Right lobe of liver (tissue), 6 donors: ENCODE results near the gene CAMK2B. TPM values are rescaled to one million over a fixed set of nuclear protein-coding genes. Genes with fewer than 3 reads are reported as not detected.

Experiments used
- ATAC-seq, 4 donors: fragments of 200-7000 bp; cut with Tn5 transposase; one replicate each; pipeline ENCODE4 v1.9.1; 2020; ENCODE audit warnings: mild to moderate bottlenecking in 4 of 4, moderate library complexity in 4 of 4
- DNase-seq, 3 donors: peaks; one replicate each; pipeline ENCODE4 v3.0.0-alpha.2; 2020
- H3K27ac ChIP-seq, 3 donors: fragments of 200-600 bp; one replicate each; pipeline ENCODE4 v1.8.0; 2022
- H3K27me3 ChIP-seq, 2 donors: fragments of 200-600 bp; one replicate each; pipeline ENCODE4 v1.8.0; 2022
- H3K36me3 ChIP-seq, 4 donors: fragments of 200-600 bp; sonication (generic) in 1 of 4; one replicate each; pipeline versions ENCODE4 v1.5.1 to v1.8.0; 2017 to 2022; ENCODE audit warnings: control low read depth in 1 of 4
- H3K4me1 ChIP-seq, 4 donors: fragments of 200-600 bp; sonication (generic) in 1 of 4; one replicate each; pipeline versions ENCODE4 v1.5.1 to v1.8.0; 2017 to 2022; ENCODE audit warnings: control low read depth in 1 of 4
- H3K4me3 ChIP-seq, 3 donors: fragments of 200-600 bp; one replicate each; pipeline ENCODE4 v1.8.0; 2022
- H3K9me3 ChIP-seq, 4 donors: fragments of 200-600 bp; sonication (generic) in 1 of 4; one replicate each; pipeline versions ENCODE4 v1.5.1 to v1.8.0; 2017 to 2022; ENCODE audit warnings: control low read depth in 1 of 4
- POLR2A ChIP-seq: fragments of 450-650 bp; IDR thresholded peaks from one replicate; pipeline ENCODE4 v1.6.1; 2017; ENCODE audit warnings: antibody characterized with exemption, mild to moderate bottlenecking
- WGBS: methylation state at CpG from one replicate; pipeline ENCODE4 v1.1.6; 2018; ENCODE audit warnings: low coverage, low lambda C conversion rate; ENCODE audit not compliant: insufficient coverage; ENCODE audit errors: missing lambda C conversion rate; 5-methylcytosine and 5-hydroxymethylcytosine counted together
- intact Hi-C, 2 donors: fragments of 100-400 bp; cut with DNase I; formaldehyde crosslinking; loops; one replicate each; pipeline versions ENCODE4 v1.11.2 to v1.14.1; 2022
- total RNA-seq, 6 experiments: library from RNA; depleted of rRNA in 2 of 6; stranded (reverse); fragments of >200 nt in 2 of 6; fragmentation: NEBNext Ultra II Directional in 3 of 6; extraction: Animal tissue kit (Norgen Biotek cat#: 25700) in 3 of 6; gene quantifications; one replicate each; pipeline versions ENCODE4 v1.1.0 to v1.2.4, GENCODE V29; 2016 to 2023
- TF ChIP-seq, protein P1 (sequence below), 4 donors: fragments of 200-600 bp in 3 of 4; fragments of 450-650 bp in 1 of 4; IDR thresholded peaks; one replicate each; pipeline versions ENCODE4 v1.5.1 to v1.8.0; 2016 to 2022; ENCODE audit warnings: antibody characterized with exemption in 4 of 4, mild to moderate bottlenecking in 2 of 4
- donor health status: DM: no; HTN: yes; CAD: no.
- donor health status: DM: no; HTN: no; CAD: no.
- donor health status: DM: no; HTN: no; CAD: no.
- donor health status: DM: no; HTN: yes; CAD: no.
- donor health status: DM: no; HTN: yes; CAD: no.

CAMK2B gene
- total RNA-seq, 6 experiments from 2014 or later = 2.1 to 5.1 (median 3.3) TPM

GRCh38 chr7:44276571-44277221 is 48.7 kb downstream of the CAMK2B start:
- no peaks in the 10 kb centered on the region for H3K4me1 ChIP-seq
- no peak for ATAC-seq
- peak in 2 of 3 donors; percentile 8 to 25 for DNase-seq
- 95% methylated on average over 7 of the region's 20 CpGs for WGBS
- intact Hi-C loops = no loop called here
- H3K9me3 ChIP-seq = no peaks in the 10 kb centered on the region
- no peak overlapping the region for H3K4me3 ChIP-seq
- H3K27me3 ChIP-seq = no peaks in the 10 kb centered on the region
- no peaks in the 10 kb centered on the region for H3K36me3 ChIP-seq
- no peak overlapping the region for H3K27ac ChIP-seq
- TF ChIP-seq, protein P1, sequence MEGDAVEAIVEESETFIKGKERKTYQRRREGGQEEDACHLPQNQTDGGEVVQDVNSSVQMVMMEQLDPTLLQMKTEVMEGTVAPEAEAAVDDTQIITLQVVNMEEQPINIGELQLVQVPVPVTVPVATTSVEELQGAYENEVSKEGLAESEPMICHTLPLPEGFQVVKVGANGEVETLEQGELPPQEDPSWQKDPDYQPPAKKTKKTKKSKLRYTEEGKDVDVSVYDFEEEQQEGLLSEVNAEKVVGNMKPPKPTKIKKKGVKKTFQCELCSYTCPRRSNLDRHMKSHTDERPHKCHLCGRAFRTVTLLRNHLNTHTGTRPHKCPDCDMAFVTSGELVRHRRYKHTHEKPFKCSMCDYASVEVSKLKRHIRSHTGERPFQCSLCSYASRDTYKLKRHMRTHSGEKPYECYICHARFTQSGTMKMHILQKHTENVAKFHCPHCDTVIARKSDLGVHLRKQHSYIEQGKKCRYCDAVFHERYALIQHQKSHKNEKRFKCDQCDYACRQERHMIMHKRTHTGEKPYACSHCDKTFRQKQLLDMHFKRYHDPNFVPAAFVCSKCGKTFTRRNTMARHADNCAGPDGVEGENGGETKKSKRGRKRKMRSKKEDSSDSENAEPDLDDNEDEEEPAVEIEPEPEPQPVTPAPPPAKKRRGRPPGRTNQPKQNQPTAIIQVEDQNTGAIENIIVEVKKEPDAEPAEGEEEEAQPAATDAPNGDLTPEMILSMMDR (IDR thresholded peaks at IDR 0.05) = no peak
- TF ChIP-seq POLR2A = no peak

GRCh38 chr7:44275957-44276570 is 49.3 kb downstream of the CAMK2B start:
- DNase-seq (peak in 2 of 3 donors; percentile 20 to 37), ATAC-seq (no peak)
- no peaks in the 10 kb centered on the region for H3K27me3 ChIP-seq
- 32% methylated on average over 2 of the region's 17 CpGs for WGBS
- intact Hi-C loops = no loop called here
- no peak overlapping the region for H3K27ac ChIP-seq
- no peak for TF ChIP-seq POLR2A
- TF ChIP-seq, protein P1 (IDR thresholded peaks at IDR 0.05) = no peak
- H3K4me3 ChIP-seq = no peak overlapping the region
- no peaks in the 10 kb centered on the region for H3K4me1 ChIP-seq
- H3K9me3 ChIP-seq = no peaks in the 10 kb centered on the region
- no peaks in the 10 kb centered on the region for H3K36me3 ChIP-seq

- Histone ChIP-seq H3K4me1 (no peaks in the 10 kb centered on the region), H3K9me3 (no peaks in the 10 kb centered on the region), H3K27ac (no peak overlapping the region), H3K36me3 (no peaks in the 10 kb centered on the region), H3K4me3 (no peak overlapping the region), H3K27me3 (no peaks in the 10 kb centered on the region)
- intact Hi-C loops = no loop called here
- ATAC-seq (no peak), DNase-seq (peak in 2 of 3 donors; percentile 2 to 32)
- TF ChIP-seq, protein P1 (IDR thresholded peaks at IDR 0.05) = no peak
- no CpG with 5 or more reads among the region's 7 CpGs for WGBS
Observed at GRCh38 chr7:44275146-44275545, 50.2 kb downstream of the CAMK2B start.

- WGBS = 75% methylated on average over 1 of the region's 3 CpGs
- TF ChIP-seq, protein P1 (IDR thresholded peaks at IDR 0.05) = no peak
- no peak for TF ChIP-seq POLR2A
- ATAC-seq = no peak
- Histone ChIP-seq H3K4me3 (no peak overlapping the region), H3K9me3 (no peaks in the 10 kb centered on the region), H3K4me1 (no peaks in the 10 kb centered on the region), H3K27me3 (no peaks in the 10 kb centered on the region), H3K36me3 (no peaks in the 10 kb centered on the region), H3K27ac (no peak overlapping the region)
- intact Hi-C loops = no loop called here
- peak in 2 of 3 donors; percentile 9 to 24 for DNase-seq
Observed at GRCh38 chr7:44274623-44274975, 50.8 kb downstream of the CAMK2B start.
